Panc1 (cell line): ENCODE results near the gene ATP10A. TPM values are rescaled to one million over a fixed set of nuclear protein-coding genes. Genes with fewer than 3 reads are reported as not detected.

ENCODE experiments used
- ATAC-seq: fragments of 200-7000 bp; cut with Tn5 transposase; 2 replicates; pipeline ENCODE4 v1.9.1; 2020; ENCODE audit warnings: mild to moderate bottlenecking, moderate library complexity
- BruUV-seq: library from RNA; stranded (reverse); fragments of 400-500 nt; replicated peaks from 2 replicates; lab custom pipeline; 2021; lab: Mats Ljungman, UMichigan
- CTCF ChIA-PET: fragments of 300-600 bp; sonication (Branson Sonifier 250); formaldehyde crosslinking; loops from one replicate; lab custom pipeline; 2022; ENCODE audit warnings: antibody characterized with exemption; lab: Charles Lee
- POLR2A ChIA-PET: fragments of 300-600 bp; sonication (Branson Sonifier 250); formaldehyde crosslinking; loops from one replicate; lab custom pipeline; 2022; ENCODE audit warnings: antibody characterized with exemption; lab: Charles Lee
- DNase-seq: peaks from one replicate; pipeline ENCODE4 v3.0.0-alpha.2; 2010; ENCODE audit warnings: low read depth, low spot score
- H3K27ac ChIP-seq: 2 replicates; pipeline ENCODE4 v1.5.1; 2011; ENCODE audit warnings: mild to moderate bottlenecking, low read length, inconsistent platforms
- H3K27me3 ChIP-seq: fragments of 200-500 bp; sonication (Bioruptor generic); 2 replicates; pipeline ENCODE4 v1.6.0; 2014; ENCODE audit warnings: low read length, inconsistent platforms; ENCODE audit not compliant: control insufficient read depth, insufficient read depth
- H3K36me3 ChIP-seq: fragments of 200-500 bp; sonication (Bioruptor generic); 2 replicates; pipeline ENCODE4 v1.5.1; 2014; ENCODE audit warnings: inconsistent platforms, mild to moderate bottlenecking, low read length, moderate library complexity; ENCODE audit not compliant: control insufficient read depth, insufficient read depth
- H3K4me1 ChIP-seq: 2 replicates; pipeline ENCODE4 v1.5.1; 2011; ENCODE audit warnings: inconsistent platforms, mild to moderate bottlenecking, low read length, moderate library complexity; ENCODE audit not compliant: control insufficient read depth, insufficient read depth
- H3K4me3 ChIP-seq, 2 experiments: 2 replicates each; pipeline ENCODE4 v1.5.1; 2011 to 2012; ENCODE audit warnings: low read depth in 2 of 2, low read length in 2 of 2, mild to moderate bottlenecking in 2 of 2, inconsistent platforms in 1 of 2, moderate library complexity in 1 of 2
- H3K9me3 ChIP-seq: fragments of 200-500 bp; sonication (Bioruptor generic); 2 replicates; pipeline ENCODE4 v1.5.1; 2014; ENCODE audit warnings: low read depth, mild to moderate bottlenecking, inconsistent platforms, low read length, moderate library complexity; ENCODE audit not compliant: control insufficient read depth, insufficient read depth
- CTCF ChIP-seq: fragments of 450-650 bp; IDR thresholded peaks from 2 replicates; pipeline ENCODE4 v1.5.1; 2017; ENCODE audit warnings: mild to moderate bottlenecking
- POLR2AphosphoS5 ChIP-seq: IDR thresholded peaks from 2 replicates; pipeline ENCODE4 v1.6.1; 2012; ENCODE audit warnings: mild to moderate bottlenecking, low read depth, low read length, moderate library complexity
- SIN3A ChIP-seq: IDR thresholded peaks from 2 replicates; pipeline ENCODE4 v1.6.1; 2012; ENCODE audit warnings: low read depth, mild to moderate bottlenecking, low read length, moderate library complexity, borderline replicate concordance; ENCODE audit not compliant: insufficient read depth
- TCF7L2 ChIP-seq: IDR thresholded peaks from 2 replicates; pipeline ENCODE4 v1.6.1; 2011; ENCODE audit warnings: mild to moderate bottlenecking, low read depth, low read length, inconsistent platforms
- in situ Hi-C: cut with HindIII; loops from 2 replicates; pipeline ENCODE4 v1.10.0; 2016; ENCODE audit warnings: low sequenced_read_pairs, low pct_unique_long_range_greater_than_20kb
- intact Hi-C: fragments of 100-400 bp; cut with micrococcal nuclease; formaldehyde crosslinking; loops from one replicate; pipeline ENCODE4 v1.10.0; 2022; ENCODE audit not compliant: unreplicated experiment
- total RNA-seq: library from RNA; stranded (reverse); gene quantifications from one replicate; pipeline ENCODE4 v1.2.1, GENCODE V29; 2021; ENCODE audit not compliant: unreplicated experiment
- TF ChIP-seq, protein P1 (sequence below), 2 experiments: IDR thresholded peaks; 2 replicates each; pipeline ENCODE4 v1.6.1; 2011 to 2012; ENCODE audit warnings: low read depth in 2 of 2, control low read depth in 1 of 2, low read length in 1 of 2, mild to moderate bottlenecking in 1 of 2, moderate library complexity in 1 of 2; ENCODE audit not compliant: insufficient read depth in 1 of 2

The ATP10A gene
- total RNA-seq, 1 experiment from 2014 or later = 0.31 TPM

- Histone ChIP-seq H3K4me1 (no peaks in the 10 kb centered on the region), H3K4me3 (no peak overlapping the region), H3K9me3 (no peaks in the 10 kb centered on the region), H3K27ac (no peak overlapping the region), H3K27me3 (no peaks in the 10 kb centered on the region), H3K36me3 (no peaks in the 10 kb centered on the region)
- BruUV-seq = no TSS peak
- no peak for ATAC-seq
- DNase-seq = no peak
- no peak for TF ChIP-seq POLR2AphosphoS5
- TF ChIP-seq TCF7L2 = no peak
- TF ChIP-seq SIN3A = no peak
- TF ChIP-seq, protein P1, sequence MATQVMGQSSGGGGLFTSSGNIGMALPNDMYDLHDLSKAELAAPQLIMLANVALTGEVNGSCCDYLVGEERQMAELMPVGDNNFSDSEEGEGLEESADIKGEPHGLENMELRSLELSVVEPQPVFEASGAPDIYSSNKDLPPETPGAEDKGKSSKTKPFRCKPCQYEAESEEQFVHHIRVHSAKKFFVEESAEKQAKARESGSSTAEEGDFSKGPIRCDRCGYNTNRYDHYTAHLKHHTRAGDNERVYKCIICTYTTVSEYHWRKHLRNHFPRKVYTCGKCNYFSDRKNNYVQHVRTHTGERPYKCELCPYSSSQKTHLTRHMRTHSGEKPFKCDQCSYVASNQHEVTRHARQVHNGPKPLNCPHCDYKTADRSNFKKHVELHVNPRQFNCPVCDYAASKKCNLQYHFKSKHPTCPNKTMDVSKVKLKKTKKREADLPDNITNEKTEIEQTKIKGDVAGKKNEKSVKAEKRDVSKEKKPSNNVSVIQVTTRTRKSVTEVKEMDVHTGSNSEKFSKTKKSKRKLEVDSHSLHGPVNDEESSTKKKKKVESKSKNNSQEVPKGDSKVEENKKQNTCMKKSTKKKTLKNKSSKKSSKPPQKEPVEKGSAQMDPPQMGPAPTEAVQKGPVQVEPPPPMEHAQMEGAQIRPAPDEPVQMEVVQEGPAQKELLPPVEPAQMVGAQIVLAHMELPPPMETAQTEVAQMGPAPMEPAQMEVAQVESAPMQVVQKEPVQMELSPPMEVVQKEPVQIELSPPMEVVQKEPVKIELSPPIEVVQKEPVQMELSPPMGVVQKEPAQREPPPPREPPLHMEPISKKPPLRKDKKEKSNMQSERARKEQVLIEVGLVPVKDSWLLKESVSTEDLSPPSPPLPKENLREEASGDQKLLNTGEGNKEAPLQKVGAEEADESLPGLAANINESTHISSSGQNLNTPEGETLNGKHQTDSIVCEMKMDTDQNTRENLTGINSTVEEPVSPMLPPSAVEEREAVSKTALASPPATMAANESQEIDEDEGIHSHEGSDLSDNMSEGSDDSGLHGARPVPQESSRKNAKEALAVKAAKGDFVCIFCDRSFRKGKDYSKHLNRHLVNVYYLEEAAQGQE (IDR thresholded peaks at IDR 0.05; ENCODE audit: insufficient read depth in 1 of 2, low read depth in 2 of 2, low read length in 1 of 2) = no peak
- TF ChIP-seq CTCF = no peak
- in situ Hi-C loops = no loop called here
- intact Hi-C loops = no loop called here
- ChIA-PET POLR2A (interaction anchor here (0.7 kb wide), 1 partner anchor 51 kb away, joined by 4 read pairs; no protein-coding TSS in a partner anchor), CTCF (no interaction called here)
These were observed 16.3 kb upstream of the ATP10A start for GRCh38 chr15:25879438-25879837.

DNA sequence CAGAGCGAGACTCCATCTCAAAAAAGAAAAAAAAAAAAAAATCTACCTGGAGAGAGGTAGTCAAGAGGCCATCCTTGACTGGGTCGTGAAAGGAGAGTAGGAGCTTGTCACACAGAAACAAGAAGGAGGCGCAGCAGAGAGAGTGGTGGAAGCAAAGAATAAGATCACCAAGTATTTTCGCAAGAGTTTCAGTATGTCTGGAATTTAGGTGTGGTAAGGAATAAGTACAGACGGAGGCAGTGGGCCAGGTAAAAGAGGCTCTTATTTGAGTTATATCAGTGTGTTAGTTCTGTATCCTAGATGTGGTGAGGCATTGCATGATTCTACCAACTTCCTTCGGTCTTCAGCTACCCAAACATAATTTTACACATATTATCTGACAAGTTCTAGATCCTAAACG lies 14.6 kb upstream of the ATP10A start:
- intact Hi-C loops = no loop called here
- Histone ChIP-seq H3K9me3 (no peaks in the 10 kb centered on the region), H3K4me3 (no peak overlapping the region), H3K27ac (no peak overlapping the region), H3K27me3 (no peaks in the 10 kb centered on the region), H3K36me3 (no peaks in the 10 kb centered on the region), H3K4me1 (no peaks in the 10 kb centered on the region)
- no TSS peak for BruUV-seq
- ChIA-PET CTCF (no interaction called here), POLR2A (no interaction called here)
- TF ChIP-seq, protein P1 (IDR thresholded peaks at IDR 0.05; ENCODE audit: insufficient read depth in 1 of 2, low read depth in 2 of 2, low read length in 1 of 2) = no peak
- no peak for TF ChIP-seq POLR2AphosphoS5
- no peak for TF ChIP-seq CTCF
- no peak for TF ChIP-seq TCF7L2
- no peak for TF ChIP-seq SIN3A
- in situ Hi-C loops = no loop called here
- ATAC-seq (no peak), DNase-seq (no peak)
